Upper lobe of left lung (tissue), 6 donors: ENCODE measurements around the gene COL18A1. TPM values are rescaled to one million over a fixed set of nuclear protein-coding genes. Genes with fewer than 3 reads are reported as not detected.

Experiments
- ATAC-seq, 2 donors: fragments of 200-7000 bp; cut with Tn5 transposase; one replicate each; pipeline ENCODE4 v1.9.1; 2022; ENCODE audit warnings: mild to moderate bottlenecking in 2 of 2, moderate library complexity in 2 of 2; ENCODE audit not compliant: low FRiP score in 2 of 2
- DNase-seq, 2 donors: peaks; one replicate each; pipeline ENCODE4 v3.0.0-alpha.2; 2019 to 2020
- H3K27ac ChIP-seq, 4 donors: fragments of 200-600 bp; sonication (generic); one replicate each; pipeline ENCODE4 v1.5.1; 2016 to 2019
- H3K27me3 ChIP-seq, 4 donors: fragments of 200-600 bp; sonication (generic); one replicate each; pipeline ENCODE4 v1.5.1; 2017 to 2019
- H3K36me3 ChIP-seq, 4 donors: fragments of 200-600 bp; sonication (generic); one replicate each; pipeline ENCODE4 v1.5.1; 2016 to 2019
- H3K4me1 ChIP-seq, 4 donors: fragments of 200-600 bp; sonication (generic); one replicate each; pipeline ENCODE4 v1.5.1; 2018 to 2019
- H3K4me3 ChIP-seq, 4 donors: fragments of 200-600 bp; sonication (generic); one replicate each; pipeline ENCODE4 v1.5.1; 2017 to 2019; ENCODE audit warnings: mild to moderate bottlenecking in 2 of 4, moderate library complexity in 1 of 4
- H3K9me3 ChIP-seq, 4 donors: fragments of 200-600 bp; sonication (generic); one replicate each; pipeline ENCODE4 v1.5.1; 2018 to 2019
- EP300 ChIP-seq, 4 donors: sonication (generic); formaldehyde crosslinking; IDR thresholded peaks; one replicate each; pipeline ENCODE4 v1.5.1; 2017; ENCODE audit warnings: antibody characterized with exemption in 4 of 4, control low read depth in 2 of 4
- POLR2A ChIP-seq, 4 donors: fragments of 450-650 bp; IDR thresholded peaks; one replicate each; pipeline ENCODE4 v1.5.1; 2016 to 2017; ENCODE audit warnings: antibody characterized with exemption in 4 of 4, mild to moderate bottlenecking in 2 of 4
- POLR2AphosphoS5 ChIP-seq, 2 donors: sonication (generic); formaldehyde crosslinking; IDR thresholded peaks; one replicate each; pipeline ENCODE4 v1.5.1; 2017; ENCODE audit warnings: antibody characterized with exemption in 2 of 2
- WGBS, 2 donors: methylation state at CpG; one replicate each; pipeline ENCODE4 v1.1.5; 2017 to 2018; 5-methylcytosine and 5-hydroxymethylcytosine counted together
- total RNA-seq, 6 donors: library from RNA; depleted of rRNA in 4 of 6; stranded (reverse); fragments of >200 nt in 4 of 6; gene quantifications; one replicate each; pipeline versions ENCODE4 v1.1.0 to v1.2.1, GENCODE V29; 2016 to 2021
- TF ChIP-seq, protein P1 (sequence below), 6 experiments: fragments of 450-650 bp in 4 of 6; fragments of 200-600 bp in 2 of 6; sonication (generic) in 2 of 6; IDR thresholded peaks; one replicate each; pipeline ENCODE4 v1.5.1; 2016 to 2019; ENCODE audit warnings: antibody characterized with exemption in 6 of 6
- donor health status: DM: no; HTN: no; CAD: no; lungs with moderate emphysema.
- donor health status: DM: no; HTN: yes; CAD: no; lungs with severe emphysema.

COL18A1 gene
- total RNA-seq, 6 donors from 2014 or later: 34.5 to 138 (median 70.5) TPM

DNA sequence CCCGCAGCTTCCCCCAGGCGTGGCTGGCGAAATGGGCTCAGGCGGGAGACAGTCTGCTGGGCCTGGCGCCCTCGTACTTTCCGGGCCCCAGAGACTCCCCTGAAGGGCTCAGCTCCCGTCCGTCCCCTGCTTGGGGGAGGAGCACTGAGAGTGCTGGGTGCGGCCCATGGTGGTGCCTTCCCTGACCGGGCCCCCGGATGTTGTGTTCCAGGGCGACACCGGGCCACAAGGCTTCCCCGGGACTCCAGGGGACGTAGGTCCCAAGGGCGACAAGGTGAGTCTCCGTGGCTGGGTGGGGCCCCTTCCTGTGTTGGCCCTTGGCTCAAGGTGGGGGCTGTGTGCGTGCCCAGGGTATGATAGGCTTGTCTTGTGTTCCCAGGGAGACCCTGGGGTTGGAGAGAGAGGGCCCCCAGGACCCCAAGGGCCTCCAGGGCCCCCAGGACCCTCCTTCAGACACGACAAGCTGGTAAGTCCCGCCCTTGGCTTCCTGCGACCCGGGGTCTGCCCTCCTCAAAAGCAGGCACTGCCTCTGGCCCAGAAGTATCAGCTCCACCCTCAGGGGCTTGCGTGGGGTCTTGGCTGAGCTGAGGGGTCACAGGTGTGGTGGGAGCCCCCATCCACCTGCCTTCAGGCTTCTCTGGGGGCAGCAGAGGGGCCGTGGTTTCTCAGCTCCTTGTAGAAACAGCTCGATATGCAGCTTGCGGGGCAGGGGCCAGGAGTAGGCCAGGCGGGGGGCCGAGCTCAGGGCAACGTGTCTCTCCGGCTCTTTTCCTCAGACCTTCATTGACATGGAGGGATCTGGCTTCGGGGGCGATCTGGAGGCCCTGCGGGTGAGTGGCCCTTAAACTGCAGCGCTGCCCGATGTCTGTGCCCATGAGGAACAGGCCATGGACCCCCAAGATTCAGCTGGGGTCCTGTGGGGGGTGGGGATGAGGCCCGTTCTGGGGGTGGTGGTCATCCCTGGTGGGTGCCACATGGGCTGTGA lies 75.0 kb downstream of the COL18A1 start:
- no peak for TF ChIP-seq EP300 (IDR thresholded peaks at IDR 0.05)
- Histone ChIP-seq H3K9me3 (no peaks in the 10 kb centered on the region), H3K4me3 (no peak overlapping the region), H3K36me3 (peaks cover 0 to 30% (median 12%) of the 10 kb centered on the region in 4 donors), H3K27me3 (no peaks in the 10 kb centered on the region), H3K4me1 (peaks cover 7 to 32% (median 17%) of the 10 kb centered on the region in 4 donors), H3K27ac (peak overlapping the region in 1 of 4 donors; percentile 42)
- DNase-seq (peak in 1 of 2 donors; percentile 56), ATAC-seq (no peak)
- 89 to 97% methylated on average over 15 to 34 of the region's 37 CpGs for WGBS, 2 donors

DNA sequence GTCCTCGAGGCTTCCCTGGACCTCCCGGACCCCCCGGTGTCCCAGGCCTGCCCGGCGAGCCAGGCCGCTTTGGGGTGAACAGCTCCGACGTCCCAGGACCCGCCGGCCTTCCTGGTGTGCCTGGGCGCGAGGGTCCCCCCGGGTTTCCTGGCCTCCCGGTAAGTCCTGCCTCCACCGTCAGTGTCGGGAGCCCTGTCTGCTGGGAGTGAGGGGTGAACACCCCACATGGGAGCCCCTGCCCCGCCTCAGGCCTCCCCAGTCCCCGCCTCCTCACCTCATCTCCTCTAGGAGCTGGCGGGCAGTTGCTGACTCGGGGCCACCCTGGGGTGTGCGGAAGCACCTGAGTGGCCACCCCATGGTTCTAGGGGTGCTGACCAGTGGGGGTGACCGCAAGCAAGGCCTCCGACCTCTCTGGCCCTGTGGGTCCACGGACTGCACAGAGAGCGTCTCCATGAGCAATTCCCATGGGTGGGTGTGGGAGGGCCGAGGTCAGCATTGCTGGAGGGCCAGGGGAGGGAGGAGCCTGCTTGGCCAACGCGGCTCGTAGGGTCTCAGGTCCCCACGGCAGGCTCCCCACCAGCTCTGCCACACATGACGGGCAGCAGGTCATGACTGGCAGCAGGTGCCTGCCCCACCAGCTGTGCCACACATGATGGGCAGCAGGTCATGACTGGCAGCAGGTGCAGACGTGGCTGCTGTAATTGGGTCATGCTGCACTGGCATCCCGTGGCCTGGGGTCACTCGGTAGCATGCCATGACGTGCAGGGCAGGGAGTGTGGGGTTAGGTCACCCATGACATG lies 75.9 kb downstream of the COL18A1 start:
- DNase-seq: peak in 1 of 2 donors; percentile 77
- peaks cover 0 to 24% (median 8%) of the 10 kb centered on the region in 4 donors for H3K36me3 ChIP-seq
- no peak for ATAC-seq

DNA sequence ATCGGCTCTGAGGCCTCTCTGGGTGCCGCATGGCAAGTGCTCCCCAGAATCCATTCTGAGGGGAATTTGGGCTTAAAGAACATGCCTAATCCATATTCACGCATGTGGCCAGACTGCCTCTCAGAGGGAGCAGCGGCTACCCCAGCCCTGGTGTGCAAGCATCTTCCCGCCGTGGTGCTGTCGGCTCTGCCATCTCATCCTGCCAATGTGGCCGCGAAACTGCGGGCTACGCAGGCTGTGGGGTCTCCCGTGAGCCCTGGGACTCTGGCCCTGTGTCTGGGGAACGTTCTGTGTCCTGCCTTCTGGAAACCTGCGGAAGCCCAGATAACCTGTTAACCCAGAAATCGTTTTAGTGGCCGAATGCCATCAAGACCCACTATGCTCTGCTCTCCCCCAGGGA lies 76.6 kb downstream of the COL18A1 start:
- no peak overlapping the region for H3K4me3 ChIP-seq
- H3K9me3 ChIP-seq: no peaks in the 10 kb centered on the region
- H3K4me1 ChIP-seq: peaks cover 7 to 32% (median 17%) of the 10 kb centered on the region in 4 donors
- H3K27me3 ChIP-seq: no peaks in the 10 kb centered on the region
- H3K36me3 ChIP-seq: peaks cover 0 to 24% (median 8%) of the 10 kb centered on the region in 4 donors
- no peak overlapping the region for H3K27ac ChIP-seq
- TF ChIP-seq POLR2AphosphoS5 (IDR thresholded peaks at IDR 0.05): no peak
- TF ChIP-seq, protein P1, sequence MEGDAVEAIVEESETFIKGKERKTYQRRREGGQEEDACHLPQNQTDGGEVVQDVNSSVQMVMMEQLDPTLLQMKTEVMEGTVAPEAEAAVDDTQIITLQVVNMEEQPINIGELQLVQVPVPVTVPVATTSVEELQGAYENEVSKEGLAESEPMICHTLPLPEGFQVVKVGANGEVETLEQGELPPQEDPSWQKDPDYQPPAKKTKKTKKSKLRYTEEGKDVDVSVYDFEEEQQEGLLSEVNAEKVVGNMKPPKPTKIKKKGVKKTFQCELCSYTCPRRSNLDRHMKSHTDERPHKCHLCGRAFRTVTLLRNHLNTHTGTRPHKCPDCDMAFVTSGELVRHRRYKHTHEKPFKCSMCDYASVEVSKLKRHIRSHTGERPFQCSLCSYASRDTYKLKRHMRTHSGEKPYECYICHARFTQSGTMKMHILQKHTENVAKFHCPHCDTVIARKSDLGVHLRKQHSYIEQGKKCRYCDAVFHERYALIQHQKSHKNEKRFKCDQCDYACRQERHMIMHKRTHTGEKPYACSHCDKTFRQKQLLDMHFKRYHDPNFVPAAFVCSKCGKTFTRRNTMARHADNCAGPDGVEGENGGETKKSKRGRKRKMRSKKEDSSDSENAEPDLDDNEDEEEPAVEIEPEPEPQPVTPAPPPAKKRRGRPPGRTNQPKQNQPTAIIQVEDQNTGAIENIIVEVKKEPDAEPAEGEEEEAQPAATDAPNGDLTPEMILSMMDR (IDR thresholded peaks at IDR 0.05): no peak
- ATAC-seq: no peak
- peak in 1 of 2 donors; percentile 50 for DNase-seq
- WGBS, 2 donors: 86 to 97% methylated on average over 2 to 16 of the region's 16 CpGs

More for the DNA sequence above, 75.9 kb downstream of the COL18A1 start:
- no peak overlapping the region for H3K27ac ChIP-seq
- WGBS, 2 donors: 97 to 100% methylated on average over 3 to 20 of the region's 35 CpGs
- no peak for TF ChIP-seq POLR2AphosphoS5 (IDR thresholded peaks at IDR 0.05)
- TF ChIP-seq, protein P1 (IDR thresholded peaks at IDR 0.05): no peak
- no peaks in the 10 kb centered on the region for H3K9me3 ChIP-seq
- no peaks in the 10 kb centered on the region for H3K27me3 ChIP-seq
- H3K4me1 ChIP-seq: peaks cover 7 to 32% (median 17%) of the 10 kb centered on the region in 4 donors
- H3K4me3 ChIP-seq: no peak overlapping the region

DNA sequence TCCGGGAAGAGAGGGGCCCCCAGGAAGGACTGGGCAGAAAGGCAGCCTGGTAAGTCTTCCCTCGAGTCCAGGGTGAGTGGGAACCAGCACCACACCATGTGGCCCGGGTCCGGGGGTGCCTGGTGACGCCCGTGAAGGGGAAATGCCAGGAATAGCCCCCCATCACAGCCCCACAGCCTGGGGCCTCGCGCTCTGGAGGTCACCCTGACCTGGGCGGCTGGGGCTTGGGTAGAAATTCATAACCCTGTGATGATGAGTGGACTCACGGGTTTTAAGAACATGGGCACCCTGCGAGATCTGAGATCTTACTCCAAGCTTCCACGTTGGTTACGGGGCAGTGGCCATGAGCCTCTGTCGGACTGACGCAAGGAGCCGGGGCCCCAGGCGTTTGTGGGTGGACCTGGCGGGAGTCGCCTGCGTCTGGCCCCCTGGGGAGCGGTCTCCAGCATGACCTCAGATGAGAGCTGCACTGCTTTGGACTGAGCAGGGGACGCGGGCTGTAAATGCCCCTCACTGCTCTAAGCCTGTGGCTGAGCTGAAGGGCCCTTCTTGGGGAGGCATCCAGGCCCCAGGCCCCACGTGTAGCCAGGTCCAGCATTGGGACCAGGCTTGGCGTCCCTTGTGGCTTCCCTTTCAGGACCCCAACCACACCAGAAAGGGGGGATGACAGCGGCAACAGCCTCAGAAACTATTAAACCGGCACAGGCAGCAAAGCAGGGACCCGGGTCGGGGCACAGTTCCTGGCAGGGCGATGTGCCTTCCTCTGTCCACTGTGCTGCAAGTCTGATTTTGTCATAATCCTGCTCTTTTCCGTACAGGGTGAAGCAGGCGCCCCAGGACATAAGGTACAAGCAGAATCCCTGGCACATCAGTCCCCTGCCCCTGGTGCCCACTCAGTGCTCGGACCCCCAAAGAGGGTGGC lies 77.3 kb downstream of the COL18A1 start:
- H3K4me1 ChIP-seq: peaks cover 7 to 31% (median 17%) of the 10 kb centered on the region in 4 donors
- WGBS, 2 donors: 87 to 95% methylated on average over 16 to 26 of the region's 33 CpGs
- H3K9me3 ChIP-seq: no peaks in the 10 kb centered on the region
- no peak for ATAC-seq
- peak overlapping the region in 3 of 4 donors; percentile 1 to 23 (median 2) for H3K4me3 ChIP-seq
- H3K27ac ChIP-seq: peak overlapping the region; percentile 45 to 84 (median 68)
- TF ChIP-seq POLR2A (IDR thresholded peaks at IDR 0.05) (no peak), EP300 (IDR thresholded peaks at IDR 0.05) (no peak), POLR2AphosphoS5 (IDR thresholded peaks at IDR 0.05) (no peak)
- TF ChIP-seq, protein P1 (IDR thresholded peaks at IDR 0.05): no peak
- peak in 1 of 2 donors; percentile 58 for DNase-seq
- no peaks in the 10 kb centered on the region for H3K27me3 ChIP-seq
- H3K36me3 ChIP-seq: peaks cover 0 to 23% (median 8%) of the 10 kb centered on the region in 4 donors
